GM18951 (cell line): ENCODE measurements around the gene SPAG8.

Source experiments
- POLR2A ChIP-seq: IDR thresholded peaks from 4 replicates; pipeline ENCODE4 v1.6.1; 2011; ENCODE audit warnings: mild to moderate bottlenecking; ENCODE audit not compliant: insufficient read length, insufficient read depth; ENCODE audit errors: extremely low read depth
- in situ Hi-C: fragments of 300-500 bp; cut with MboI; formaldehyde crosslinking; loops from one replicate; pipeline ENCODE4 v1.12.0; 2022; ENCODE audit warnings: low sequenced_read_pairs, mixed read lengths, inconsistent platforms; ENCODE audit not compliant: unreplicated experiment

Gene SPAG8

DNA sequence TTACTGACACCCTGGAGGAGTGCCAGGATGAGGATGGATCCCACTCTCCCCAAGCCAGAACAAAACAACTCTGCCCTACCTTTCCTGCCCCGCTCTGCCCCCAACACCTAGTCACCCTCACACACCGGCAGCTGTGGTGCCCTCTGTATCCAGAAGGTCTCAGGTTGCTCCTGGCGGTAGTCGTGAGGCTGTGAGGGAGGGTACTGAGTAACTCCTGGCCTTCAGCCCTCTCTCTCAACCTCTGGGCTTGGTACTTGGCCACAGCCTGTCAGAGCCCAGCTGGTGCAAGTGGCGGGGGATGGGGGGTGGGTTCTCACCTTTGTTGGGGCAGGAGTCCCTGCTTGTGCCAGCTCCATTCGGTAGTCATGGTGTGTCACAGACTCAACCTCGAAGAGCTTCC, 1.9 kb downstream of the SPAG8 start:
- in situ Hi-C loops = no loop called here
- TF ChIP-seq POLR2A = no peak

DNA sequence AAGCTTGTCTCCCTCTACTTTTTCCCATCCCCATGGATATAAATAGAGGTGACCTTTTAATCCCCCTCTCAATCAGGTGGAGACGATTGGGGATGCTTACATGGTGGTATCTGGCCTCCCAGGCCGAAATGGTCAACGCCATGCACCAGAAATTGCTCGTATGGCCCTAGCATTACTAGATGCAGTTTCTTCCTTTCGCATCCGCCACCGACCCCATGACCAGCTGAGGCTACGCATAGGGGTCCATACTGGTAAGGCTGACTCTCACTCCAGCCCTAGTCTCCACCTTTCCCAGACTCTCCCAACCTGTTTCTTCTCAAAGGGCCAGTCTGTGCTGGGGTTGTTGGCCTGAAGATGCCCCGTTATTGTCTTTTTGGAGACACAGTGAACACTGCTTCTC, 3.6 kb downstream of the SPAG8 start:
- in situ Hi-C loops = no loop called here
- TF ChIP-seq POLR2A = no peak

DNA sequence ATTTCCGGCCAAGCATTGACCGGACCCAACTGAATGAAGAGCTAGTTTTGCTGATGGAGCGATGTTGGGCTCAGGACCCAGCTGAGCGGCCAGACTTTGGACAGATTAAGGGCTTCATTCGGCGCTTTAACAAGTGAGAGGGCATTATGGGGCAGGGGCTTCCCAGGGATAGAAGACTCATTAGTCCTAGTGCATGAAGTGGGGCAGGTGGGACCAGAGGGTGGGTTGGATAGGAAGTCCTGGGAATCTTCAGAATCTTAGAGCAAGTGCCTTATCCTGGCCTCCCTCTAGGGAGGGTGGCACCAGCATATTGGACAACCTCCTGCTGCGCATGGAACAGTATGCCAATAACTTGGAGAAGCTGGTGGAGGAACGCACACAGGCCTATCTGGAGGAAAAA, 6.0 kb downstream of the SPAG8 start:
- TF ChIP-seq POLR2A = no peak

DNA sequence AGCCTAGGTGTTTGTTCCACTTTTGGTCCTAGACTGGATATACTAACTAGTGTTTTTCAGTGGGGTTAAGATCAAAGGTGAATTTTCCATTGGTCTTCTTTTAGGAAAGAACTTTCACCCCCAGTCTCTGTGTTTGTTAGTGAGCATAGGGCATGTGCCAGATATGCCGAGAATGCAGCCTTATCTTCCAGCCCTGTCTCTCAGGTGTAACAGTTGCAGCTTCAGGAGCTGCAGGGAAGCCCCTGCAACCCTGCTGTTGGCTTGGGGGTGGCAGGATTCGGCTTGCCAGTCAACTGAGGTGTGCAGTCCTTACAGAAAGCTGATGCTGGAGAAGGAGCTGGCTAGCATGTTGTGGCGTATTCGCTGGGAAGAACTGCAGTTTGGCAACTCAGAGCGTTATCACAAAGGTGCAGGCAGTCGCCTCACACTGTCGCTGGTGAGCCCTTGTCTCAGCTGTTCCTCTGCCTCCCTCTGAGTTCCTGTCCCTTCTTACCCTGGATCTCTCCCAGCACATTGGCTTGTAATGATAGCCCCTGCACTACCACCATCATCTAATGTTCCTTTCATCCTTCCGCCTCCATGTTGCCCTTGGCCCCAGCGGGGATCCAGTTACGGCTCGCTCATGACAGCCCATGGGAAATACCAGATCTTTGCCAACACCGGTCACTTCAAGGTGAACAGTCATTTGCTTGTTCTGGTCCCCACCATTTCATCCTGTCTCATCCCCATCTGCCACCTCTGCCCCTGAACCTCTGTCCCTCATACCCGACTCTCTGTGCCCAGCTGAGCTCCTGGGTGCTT, 10.5 kb downstream of the SPAG8 start:
- TF ChIP-seq POLR2A = no peak
- in situ Hi-C loops = no loop called here

More for the DNA sequence above, 6.0 kb downstream of the SPAG8 start:
- in situ Hi-C loops = no loop called here

DNA sequence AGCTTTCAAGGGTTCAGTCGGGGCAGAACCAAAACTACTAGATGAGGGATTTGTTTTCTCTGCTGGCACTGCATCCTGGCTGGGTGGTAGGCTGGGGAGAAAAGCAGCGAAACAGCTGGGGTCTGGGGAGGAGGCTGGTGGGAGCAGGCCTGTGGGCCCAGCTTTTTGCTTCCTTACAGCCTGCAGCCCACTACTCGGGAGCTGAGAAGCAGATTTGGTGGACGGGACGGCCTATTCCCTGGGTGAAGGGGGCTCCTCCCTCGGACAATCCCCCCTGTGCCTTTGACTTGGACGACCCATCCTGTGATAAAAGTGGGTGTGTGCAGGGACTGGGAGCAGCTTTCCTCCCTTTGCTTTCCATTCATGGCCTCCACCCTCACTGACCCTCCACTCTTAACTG, 11.5 kb downstream of the SPAG8 start:
- in situ Hi-C loops = no loop called here

DNA sequence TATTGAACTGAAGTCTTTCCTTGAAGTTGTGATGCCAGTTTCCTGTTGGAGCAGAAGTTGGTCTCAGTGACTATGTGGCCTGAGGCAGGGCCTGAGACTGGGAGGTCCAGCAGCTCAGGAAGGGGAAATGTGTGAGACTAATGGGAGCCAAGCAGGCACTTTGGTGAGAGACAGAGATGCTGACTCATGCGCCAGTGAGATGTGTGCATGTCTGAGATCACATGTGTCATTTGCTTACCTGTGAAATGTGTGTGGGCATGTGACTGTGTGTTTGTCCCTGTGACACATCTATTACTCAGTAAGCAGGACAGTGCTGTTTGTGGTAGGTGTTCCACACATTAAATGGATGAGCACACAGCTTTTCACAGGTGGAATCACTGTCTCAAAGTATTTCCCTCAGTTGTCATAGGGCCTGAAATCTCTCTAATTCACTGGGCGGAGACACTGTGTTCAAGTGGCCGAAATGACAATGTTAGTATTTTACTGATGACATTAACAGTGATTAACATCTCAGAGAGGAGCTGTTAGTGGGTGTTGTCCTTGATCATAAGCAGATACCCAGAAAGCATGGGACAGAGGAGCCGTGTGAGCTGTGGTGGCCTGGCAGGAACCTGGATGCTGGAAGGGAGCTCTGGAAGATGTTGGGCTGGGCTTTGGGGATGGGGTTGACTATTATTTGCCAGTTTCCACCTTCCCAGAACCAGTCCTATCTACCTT, 13.2 kb downstream of the SPAG8 start:
- TF ChIP-seq POLR2A = no peak
- in situ Hi-C loops = loop anchor here (25.0 kb wide), 1 partner anchor 88 kb away; no protein-coding TSS in a partner anchor

More for the DNA sequence above, 11.5 kb downstream of the SPAG8 start:
- TF ChIP-seq POLR2A = no peak

DNA sequence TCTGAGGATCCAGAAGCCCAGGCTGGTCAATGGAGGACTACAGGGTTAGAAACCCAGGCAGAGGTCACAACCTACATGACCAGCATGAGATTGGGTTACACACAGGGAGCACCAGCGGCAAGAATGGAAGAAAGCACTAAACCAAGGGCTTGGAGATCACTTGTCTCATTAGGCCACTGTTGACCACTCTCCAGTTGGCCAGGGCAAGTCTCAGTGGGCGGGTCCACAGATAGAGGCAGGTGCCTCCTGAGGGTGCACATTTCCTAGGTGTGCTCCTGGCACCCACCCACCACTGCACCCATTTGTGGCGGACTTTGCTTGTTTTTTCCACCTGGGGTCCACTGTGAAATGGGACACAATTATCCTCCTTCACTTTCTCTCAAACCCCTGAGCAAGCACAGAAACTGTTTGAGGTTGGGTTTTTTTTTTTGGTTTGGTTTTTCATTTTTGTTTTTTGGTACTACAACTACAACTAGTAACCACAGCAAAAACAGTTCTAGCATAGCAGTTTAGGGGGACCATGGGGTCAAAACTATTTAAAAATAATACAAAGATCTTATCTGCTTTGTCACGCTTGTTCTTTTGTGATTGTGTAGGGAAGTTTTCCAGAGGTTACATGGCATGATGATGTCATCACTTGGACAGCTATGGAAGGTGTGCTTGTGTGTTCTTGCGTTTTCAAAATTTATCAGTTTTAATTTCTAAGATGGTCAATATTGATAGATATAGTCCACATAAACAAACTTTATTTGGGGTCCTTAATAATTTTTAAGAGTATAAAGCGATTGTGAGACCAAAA, 14.6 kb downstream of the SPAG8 start:
- TF ChIP-seq POLR2A = no peak

DNA sequence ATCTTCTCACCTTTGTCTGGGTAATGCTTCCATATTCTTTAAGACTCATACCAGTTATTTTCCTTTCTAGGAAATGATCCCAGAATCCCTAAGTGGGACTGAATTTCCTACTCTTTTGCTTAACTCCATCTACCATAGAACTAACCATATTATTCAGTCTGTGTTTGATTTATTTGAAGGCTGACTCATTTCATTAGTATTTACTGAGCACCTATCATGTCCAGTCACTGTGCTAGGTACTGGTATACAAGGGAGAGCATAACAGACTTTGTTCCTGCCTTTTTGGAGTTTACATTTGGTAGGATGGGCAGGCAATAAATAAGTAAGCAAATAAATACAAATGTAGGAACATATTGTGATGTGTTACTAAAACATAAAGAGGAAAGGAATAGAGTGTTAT, 16.4 kb downstream of the SPAG8 start:
- no peak for TF ChIP-seq POLR2A
- in situ Hi-C loops = loop anchor here (25.0 kb wide), 1 partner anchor 92 kb away; no protein-coding TSS in a partner anchor

More for the DNA sequence above, 14.6 kb downstream of the SPAG8 start:
- in situ Hi-C loops = loop anchor here (25.0 kb wide), 1 partner anchor 90 kb away; no protein-coding TSS in a partner anchor

DNA sequence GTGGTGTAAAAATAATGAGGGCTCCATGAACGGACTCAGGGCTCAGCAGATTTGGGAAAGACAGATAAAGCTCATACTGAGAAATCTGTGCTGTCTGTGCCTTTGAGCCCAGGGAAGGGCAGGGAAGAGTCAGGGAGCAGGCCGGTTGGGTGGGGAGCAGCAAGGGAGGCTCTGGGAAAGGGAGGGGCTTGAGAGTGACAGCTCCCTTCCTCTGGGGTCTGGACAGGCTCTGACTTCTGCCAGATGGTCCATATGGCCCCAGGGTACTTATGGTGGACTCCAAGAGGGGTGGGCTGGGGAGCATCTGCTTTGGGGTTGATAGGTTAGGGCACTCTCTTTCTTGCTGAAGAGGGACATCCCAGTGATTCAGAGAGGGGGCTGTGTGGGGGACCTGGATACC, 18.6 kb downstream of the SPAG8 start:
- TF ChIP-seq POLR2A = no peak

DNA sequence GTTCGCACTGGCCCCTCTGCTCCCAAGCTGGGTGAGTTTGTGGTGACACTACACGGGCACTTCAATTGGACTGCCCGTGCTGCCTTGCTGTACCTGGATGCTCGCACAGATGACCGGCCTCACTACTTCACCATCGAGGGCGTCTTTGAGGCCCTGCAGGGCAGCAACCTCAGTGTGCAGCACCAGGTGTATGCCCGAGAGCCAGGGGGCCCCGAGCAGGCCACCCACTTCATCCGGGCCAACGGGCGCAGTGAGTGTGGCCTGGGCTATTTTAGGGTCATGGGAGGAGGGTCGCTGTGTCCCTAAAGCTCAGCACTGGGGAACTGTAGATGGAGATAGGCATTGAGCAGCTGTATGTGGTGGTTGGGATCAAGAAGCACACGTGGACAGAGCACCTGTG, 19.2 kb downstream of the SPAG8 start:
- no peak for TF ChIP-seq POLR2A
- in situ Hi-C loops = loop anchor here (25.0 kb wide), 1 partner anchor 94 kb away; no protein-coding TSS in a partner anchor

More for the DNA sequence above, 18.6 kb downstream of the SPAG8 start:
- in situ Hi-C loops = loop anchor here (25.0 kb wide), 1 partner anchor 94 kb away; no protein-coding TSS in a partner anchor

DNA sequence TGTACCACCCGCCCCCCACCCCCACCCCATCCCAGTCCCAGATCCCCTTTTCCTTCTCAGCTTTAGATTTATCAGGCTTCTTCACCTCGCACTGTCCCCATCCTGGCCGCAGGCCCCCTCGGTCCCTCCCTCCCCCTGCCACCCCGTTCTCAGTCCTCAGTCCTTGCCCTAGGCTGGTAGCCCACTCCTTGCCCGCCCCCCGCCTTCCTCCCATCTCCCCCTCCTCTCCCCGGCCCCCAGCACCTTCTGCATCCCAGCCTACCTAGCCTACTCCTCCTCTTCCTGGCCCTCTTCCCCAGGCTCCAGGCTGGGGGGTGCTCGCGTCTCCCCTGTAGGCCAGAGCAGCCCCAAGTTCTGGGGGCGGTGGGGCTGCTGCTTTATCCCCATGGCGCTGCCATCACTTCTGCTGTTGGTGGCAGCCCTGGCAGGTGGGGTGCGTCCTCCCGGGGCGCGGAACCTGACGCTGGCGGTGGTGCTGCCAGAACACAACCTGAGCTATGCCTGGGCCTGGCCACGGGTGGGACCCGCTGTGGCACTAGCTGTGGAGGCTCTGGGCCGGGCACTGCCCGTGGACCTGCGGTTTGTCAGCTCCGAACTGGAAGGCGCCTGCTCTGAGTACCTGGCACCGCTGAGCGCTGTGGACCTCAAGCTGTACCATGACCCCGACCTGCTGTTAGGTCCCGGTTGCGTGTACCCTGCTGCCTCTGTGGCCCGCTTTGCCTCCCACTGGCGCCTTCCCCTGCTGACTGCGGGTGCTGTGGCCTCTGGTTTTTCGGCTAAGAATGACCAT, 19.8 kb downstream of the SPAG8 start:
- TF ChIP-seq POLR2A = no peak
- in situ Hi-C loops = loop anchor here (25.0 kb wide), 1 partner anchor 95 kb away; no protein-coding TSS in a partner anchor

DNA sequence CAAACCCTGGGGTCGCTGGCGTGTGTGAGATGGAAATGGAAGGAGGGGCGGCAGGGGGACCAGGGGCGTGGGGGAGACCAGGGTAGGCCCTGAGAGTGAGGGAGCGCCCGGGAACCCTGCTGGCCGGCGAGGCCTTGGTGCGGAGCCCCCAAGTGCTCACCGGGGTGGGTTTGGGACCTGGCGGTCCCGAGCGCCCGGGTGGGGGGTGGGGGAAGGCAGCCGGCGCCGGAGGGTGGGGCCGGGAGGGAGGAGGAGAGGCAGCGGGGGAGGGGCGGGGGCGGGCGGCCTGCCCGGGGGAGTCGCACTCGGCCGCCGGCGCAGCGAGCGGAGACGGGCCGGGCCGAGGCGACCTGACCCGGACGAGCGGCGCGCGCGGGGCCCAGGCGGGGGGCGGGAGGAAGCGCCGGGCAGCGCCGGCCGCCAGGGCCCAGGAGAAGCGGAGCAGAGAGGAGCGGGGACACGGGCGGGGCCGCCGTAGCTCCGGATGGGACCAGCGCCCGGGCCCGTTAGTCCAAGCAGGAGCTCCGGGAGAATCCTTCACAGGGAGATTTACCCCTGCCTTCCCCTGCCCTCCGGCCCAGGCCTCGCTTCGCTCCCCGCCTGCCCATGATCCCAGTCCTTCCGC, 20.7 kb downstream of the SPAG8 start, which contains the start of gene NPR2:
NPR2 (plus strand) TSS at position 295 of the 625 bp plus-strand sequence. CDS start 818 bp downstream, outside the sequence.
- TF ChIP-seq POLR2A = no peak
- in situ Hi-C loops = loop anchor here (25.0 kb wide), 1 partner anchor 96 kb away; no protein-coding TSS in a partner anchor
